ENCODE measurements around the gene TEX51. TPM values are rescaled to one million over a fixed set of nuclear protein-coding genes. Genes with fewer than 3 reads are reported as not detected.

TEX51 gene
- total RNA-seq, 1 experiment from 2014 or later: not detected

- TF ChIP-seq JUND (IDR thresholded peaks at IDR 0.05): no peak
- no peak for TF ChIP-seq EZH2 (IDR thresholded peaks at IDR 0.05)
Measured at GRCh38 chr2:126914811-126915500, 16.3 kb downstream of the TEX51 start (continued).

GRCh38 chr2:126915903-126916302, 17.2 kb downstream of the TEX51 start:
- DNase-seq (ENCODE audit: low read depth, low spot score) (no peak), ATAC-seq (no peak)
- Histone ChIP-seq H3K36me3 (ENCODE audit: control insufficient read depth in 1 of 2, insufficient read depth in 2 of 2, low read length in 2 of 2) (no peaks in the 10 kb centered on the region), H3K9me3 (ENCODE audit: control insufficient read depth in 1 of 2, insufficient read depth in 1 of 2, low read depth in 1 of 2, low read length in 2 of 2) (no peaks in the 10 kb centered on the region), H3K9ac (ENCODE audit: low read length) (no peak overlapping the region), H2AFZ (ENCODE audit: low read depth, low read length, poor library complexity, severe bottlenecking) (no peak overlapping the region), H3K4me2 (ENCODE audit: low read length) (no peak overlapping the region), H3K27me3 (ENCODE audit: insufficient read depth, low read length) (peaks cover 6% of the 10 kb centered on the region; the same call in 1 of the 2 replicates), H3K27ac (ENCODE audit: low read depth, low read length) (no peak overlapping the region), H3K79me2 (ENCODE audit: insufficient read depth, low read length) (no peaks in the 10 kb centered on the region), H3K4me3 (replicated peaks in 1 of 2; ENCODE audit: low read depth in 1 of 2, low read length in 2 of 2) (no peak overlapping the region), H3K4me1 (ENCODE audit: control insufficient read depth in 1 of 2, insufficient read depth in 2 of 2, low read length in 2 of 2) (no peaks in the 10 kb centered on the region), H4K20me1 (ENCODE audit: insufficient read depth) (no peaks in the 10 kb centered on the region), H3K9me2 (ENCODE audit: insufficient read depth) (no peaks in the 10 kb centered on the region)
- ChIA-PET CTCF (no interaction called here), RAD21 (ENCODE audit: low non-redundant PET in 1 of 2, low total read pairs in 2 of 2, uncharacterized antibody in 2 of 2, unreplicated experiment in 2 of 2) (no interaction called here), POLR2A (no interaction called here)
- no peak for TF ChIP-seq RAD21 (IDR thresholded peaks at IDR 0.05; ENCODE audit: low read depth)
- TF ChIP-seq MAX (IDR thresholded peaks at IDR 0.05): no peak
- no peak for TF ChIP-seq EGR1 (IDR thresholded peaks at IDR 0.05; ENCODE audit: low read depth)
- no peak for TF ChIP-seq CTCF (IDR thresholded peaks at IDR 0.05 in 2 of 3, conservative IDR thresholded peaks at IDR 0.05 in 1 of 3; ENCODE audit: borderline replicate concordance in 1 of 3, insufficient read depth in 1 of 3, low read depth in 2 of 3, low read length in 2 of 3)
- TF ChIP-seq YY1 (IDR thresholded peaks at IDR 0.05; ENCODE audit: extremely low read depth, insufficient replicate concordance, low read depth, low read length): no peak
- TF ChIP-seq CEBPB (IDR thresholded peaks at IDR 0.05; ENCODE audit: low read depth): no peak
- no peak for TF ChIP-seq SP1 (IDR thresholded peaks at IDR 0.05; ENCODE audit: low read depth)
- no peak for TF ChIP-seq REST (IDR thresholded peaks at IDR 0.05; ENCODE audit: low read depth)
- TF ChIP-seq ATF3 (IDR thresholded peaks at IDR 0.05): no peak
- no peak for TF ChIP-seq JUND (IDR thresholded peaks at IDR 0.05)
- no peak for TF ChIP-seq ZBTB33 (IDR thresholded peaks at IDR 0.05; ENCODE audit: extremely low read depth, insufficient replicate concordance, low read length)
- TF ChIP-seq EZH2phosphoT487 (IDR thresholded peaks at IDR 0.05; ENCODE audit: borderline replicate concordance): no peak
- TF ChIP-seq TCF7L2 (IDR thresholded peaks at IDR 0.05; ENCODE audit: borderline replicate concordance, extremely low read depth, insufficient read depth, insufficient read length): no peak
- no peak for TF ChIP-seq FOSL1 (IDR thresholded peaks at IDR 0.05; ENCODE audit: low read depth)
- intact Hi-C loops (cut with micrococcal nuclease): no loop called here
- BruUV-seq (replicated peaks): no TSS peak

Data from HCT116 (cell line).